ENCODE data around the gene ARHGEF16.

The ARHGEF16 gene

GRCh38 chr1:3488432-3488831, 34.0 kb downstream of the ARHGEF16 start:
- DNase-seq, result no peak

GRCh38 chr1:3490046-3490745, 35.7 kb downstream of the ARHGEF16 start:
- no peak for DNase-seq

GRCh38 chr1:3491291-3492246, 37.1 kb downstream of the ARHGEF16 start:
- peak; percentile 18 to 60 for DNase-seq

- no peak for DNase-seq
Observed at GRCh38 chr1:3492545-3493246, 38.2 kb downstream of the ARHGEF16 start.

- peak in 1 of 2 experiments; percentile 45 for DNase-seq
Observed at GRCh38 chr1:3494321-3495308, 40.1 kb downstream of the ARHGEF16 start.

- DNase-seq, result no peak
Observed at GRCh38 chr1:3495776-3496745, 41.6 kb downstream of the ARHGEF16 start.

- DNase-seq, result no peak
Observed at GRCh38 chr1:3496916-3497315, 42.5 kb downstream of the ARHGEF16 start.

DNA sequence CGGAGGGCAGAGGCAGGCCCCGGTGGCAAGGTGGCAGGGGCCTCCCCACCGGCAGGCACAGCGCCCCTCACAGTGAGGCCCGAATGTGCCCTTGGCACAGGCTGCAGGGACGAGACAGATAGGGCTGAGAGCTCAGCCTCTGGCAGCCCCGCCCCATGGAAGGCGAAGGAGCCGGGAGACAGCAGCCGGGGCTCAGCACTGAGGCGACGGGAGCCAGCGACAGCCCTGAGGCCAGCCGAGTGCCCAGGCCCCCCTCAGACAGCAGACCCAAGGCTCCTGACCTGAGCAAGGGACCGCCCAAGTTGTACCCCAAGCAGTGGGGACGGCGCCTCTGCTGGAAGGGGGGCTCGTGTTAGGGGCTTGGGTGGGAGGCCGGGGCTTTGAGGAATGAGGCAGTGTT, 43.1 kb downstream of the ARHGEF16 start:
- DNase-seq, result no peak

DNA sequence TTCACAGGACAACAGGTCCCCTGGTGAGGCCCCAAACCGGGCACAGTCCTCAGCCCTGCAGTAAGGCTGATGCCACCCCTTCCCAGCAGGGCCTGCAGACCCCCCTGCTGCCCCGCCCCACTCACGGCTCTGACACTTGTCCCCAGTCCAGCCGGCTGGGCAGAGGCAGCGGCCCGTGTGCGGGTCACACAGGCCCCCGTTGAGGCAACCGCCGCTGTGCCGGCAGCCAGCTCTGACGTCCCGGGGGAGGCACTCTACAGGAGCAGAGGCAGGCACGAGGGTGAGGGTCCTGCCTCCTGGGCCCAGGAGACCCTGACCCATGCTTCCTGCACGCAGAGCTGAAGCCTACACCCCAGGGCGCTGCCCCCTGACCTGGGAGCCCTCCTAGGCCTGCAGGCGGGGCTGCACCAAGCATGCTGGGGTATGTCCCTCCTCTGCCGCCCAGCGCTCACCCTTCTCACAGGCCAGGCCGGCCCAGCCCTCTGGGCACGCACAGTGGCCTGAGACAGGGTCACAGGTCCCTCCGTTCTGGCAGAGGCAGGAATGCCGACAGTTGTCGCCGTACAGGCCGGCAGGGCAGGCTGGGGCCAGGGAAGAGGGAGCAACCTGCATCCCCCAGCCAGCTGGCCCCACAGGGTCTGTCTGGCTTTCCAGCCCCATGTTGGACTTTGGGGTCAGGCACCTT, 43.9 kb downstream of the ARHGEF16 start:
- no peak for DNase-seq

- no peak for DNase-seq
Observed at GRCh38 chr1:3498986-3499385, 44.5 kb downstream of the ARHGEF16 start.

DNA sequence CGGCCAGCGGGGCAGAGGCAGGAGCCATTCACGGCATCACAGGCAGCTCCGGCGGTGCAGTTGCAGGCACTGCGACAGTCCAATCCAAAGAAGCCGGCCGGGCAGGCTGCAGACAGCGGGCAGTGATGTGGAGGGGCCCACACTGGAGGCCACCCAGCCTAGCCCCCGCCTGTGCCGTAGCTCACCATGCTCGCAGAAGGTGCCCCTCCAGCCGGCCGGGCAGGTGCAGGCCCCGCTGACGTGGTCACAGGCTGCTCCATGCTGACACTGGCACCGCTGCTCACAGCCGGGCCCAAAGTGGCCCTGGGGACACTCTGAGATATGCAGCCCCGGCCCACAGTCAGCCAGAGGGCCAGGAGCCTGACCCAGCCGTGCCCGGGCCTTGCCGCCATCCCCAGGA, 45.1 kb downstream of the ARHGEF16 start:
- DNase-seq, result no peak

DNA sequence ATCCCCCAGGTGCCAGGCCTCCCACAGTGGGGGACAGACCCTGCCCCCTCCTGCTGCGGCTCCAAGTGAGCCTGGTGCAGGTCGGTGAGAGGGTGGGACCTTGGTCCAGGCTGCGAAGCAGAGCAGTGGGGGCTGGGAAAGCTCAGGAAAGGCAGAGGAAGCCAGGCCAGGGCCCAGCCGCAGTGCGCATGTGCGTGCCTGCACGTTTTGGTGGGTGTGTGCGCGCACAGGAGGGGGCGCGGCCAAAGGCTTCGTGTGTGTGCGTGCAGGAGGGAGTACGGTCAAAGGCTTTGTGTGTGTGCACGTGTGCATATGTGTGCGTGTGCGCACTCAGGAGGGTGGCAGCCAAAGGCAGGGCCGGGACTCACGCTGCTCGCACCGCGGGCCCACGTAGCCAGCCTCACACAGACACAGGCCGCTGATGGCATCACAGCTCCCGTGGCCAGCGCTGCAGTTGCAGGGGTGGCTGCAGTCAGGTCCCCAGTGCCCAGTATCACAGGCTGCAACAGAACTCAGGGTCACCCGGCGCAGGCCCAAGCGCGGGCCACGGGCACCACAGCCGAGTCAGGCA, 45.9 kb downstream of the ARHGEF16 start:
- no peak for DNase-seq

DNA sequence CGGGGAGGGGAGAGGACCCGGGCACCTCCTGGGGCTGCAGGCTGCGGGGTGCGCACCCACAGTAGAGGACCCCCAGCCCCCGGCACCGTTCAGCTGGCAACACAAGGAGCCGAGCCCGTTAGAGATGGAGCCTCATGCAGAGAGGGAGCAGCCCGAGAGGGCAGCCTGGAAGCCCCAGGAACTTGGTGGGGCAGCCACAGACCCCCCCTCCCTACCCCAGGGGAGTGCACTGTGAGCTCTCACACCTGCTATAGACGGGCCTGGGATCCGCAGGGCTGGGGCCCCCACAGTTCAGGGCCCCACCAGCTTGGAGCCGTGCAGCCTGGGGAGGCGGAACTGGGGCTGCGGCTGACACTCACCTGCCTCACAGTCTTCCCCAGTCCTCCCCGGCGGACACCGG, 47.0 kb downstream of the ARHGEF16 start:
- DNase-seq, result no peak

DNA sequence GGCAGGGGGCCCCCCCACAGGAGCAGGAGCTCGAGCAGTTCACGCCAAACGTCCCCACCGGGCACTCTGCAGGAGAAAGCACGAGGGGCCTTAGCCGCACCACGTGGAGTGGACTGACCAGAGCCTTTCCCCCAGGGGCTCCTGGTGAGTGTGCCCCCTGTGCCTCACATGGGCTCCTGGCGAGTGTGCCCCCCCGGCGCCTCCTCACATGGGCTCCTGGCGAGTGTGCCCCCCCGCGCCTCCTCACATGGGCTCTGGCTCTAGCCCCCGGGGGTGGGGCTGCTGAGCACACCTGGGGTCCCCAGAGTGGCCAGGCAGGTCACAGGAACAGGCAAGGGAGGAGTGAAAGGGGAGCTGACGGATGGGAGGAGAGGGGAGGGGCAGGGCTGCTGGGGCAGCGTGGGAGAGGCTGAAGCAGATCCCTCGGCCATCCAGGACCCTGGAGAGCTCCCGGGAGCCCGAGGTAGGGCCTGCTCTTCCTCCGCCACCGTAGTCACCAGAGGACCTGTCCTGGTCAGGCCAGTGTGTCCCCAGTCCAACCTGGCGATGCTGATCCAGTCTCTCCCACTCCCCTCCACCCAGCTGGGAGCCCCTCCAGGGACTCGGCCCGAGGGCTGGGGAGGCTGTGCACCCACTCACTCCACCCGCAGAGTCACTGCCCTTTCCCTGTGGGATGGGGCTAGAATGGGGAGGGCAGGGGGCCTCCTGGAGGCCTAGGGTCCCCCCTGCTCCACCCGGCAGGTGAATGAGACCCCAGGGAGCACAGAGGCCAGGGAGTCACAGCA, 47.6 kb downstream of the ARHGEF16 start:
- DNase-seq, result no peak

DNA sequence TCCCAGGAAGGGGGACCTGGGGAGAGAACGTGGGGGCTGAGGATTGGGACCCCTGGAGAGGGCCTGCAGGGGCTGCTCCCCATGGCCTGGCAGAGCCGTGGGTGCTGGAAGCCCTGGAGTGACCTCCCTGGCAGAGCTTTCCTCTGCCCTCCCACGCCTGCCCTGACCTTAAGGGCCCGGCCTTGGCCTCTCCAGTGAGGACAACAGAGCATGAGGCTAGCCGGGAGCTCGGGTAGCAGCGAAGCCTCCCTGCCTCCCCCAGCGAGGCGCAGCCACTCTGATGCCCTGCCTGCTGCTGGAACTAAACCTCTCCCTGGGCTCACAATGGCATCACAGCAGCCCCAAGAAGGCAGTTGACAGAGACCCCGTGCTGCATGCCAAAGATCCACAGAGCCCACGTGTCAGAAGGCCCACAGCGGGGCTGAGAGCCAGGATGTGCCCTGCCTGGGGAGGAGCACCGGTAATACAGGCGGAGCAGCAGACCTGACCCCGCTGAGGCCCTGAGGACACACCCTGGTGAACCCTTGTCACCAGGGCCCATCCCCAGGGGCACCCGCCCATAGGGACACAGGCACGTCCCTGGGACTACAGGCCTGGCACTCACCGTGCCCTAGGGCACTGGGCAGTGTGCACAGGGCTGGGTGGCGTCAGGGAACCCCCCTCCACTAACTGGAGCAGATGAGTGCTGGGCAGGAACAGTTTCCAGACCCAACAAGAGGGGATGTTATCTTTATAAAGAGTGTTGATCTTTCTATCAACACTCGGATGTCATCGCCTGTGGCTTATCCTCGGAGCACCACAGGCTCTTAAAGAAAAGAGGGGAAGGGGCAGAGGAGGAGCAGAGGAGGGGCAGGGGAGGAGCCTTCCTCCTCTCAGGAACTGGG, 48.4 kb downstream of the ARHGEF16 start:
- DNase-seq, result no peak

DNA sequence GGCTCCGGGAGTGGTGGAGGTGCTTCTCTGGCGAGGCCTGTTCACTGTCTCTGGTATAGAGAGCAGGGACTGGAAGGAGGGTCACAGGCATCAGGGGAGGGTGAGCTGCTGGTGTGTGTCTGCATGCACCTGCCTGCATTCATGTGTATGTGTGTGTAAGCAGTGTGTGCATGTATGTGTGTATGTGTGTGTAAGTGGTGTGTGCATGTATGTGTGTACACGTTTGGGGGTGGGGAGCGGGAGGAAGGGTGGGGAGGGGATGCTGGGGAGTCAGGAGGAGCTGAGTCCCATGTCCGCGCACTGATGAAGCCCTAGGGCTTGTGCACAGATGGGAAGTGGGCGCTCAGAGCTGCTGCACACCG, 49.0 kb downstream of the ARHGEF16 start:
- DNase-seq, result no peak

- no peak for DNase-seq
Observed at GRCh38 chr1:3504151-3504821, 49.8 kb downstream of the ARHGEF16 start.

DNA sequence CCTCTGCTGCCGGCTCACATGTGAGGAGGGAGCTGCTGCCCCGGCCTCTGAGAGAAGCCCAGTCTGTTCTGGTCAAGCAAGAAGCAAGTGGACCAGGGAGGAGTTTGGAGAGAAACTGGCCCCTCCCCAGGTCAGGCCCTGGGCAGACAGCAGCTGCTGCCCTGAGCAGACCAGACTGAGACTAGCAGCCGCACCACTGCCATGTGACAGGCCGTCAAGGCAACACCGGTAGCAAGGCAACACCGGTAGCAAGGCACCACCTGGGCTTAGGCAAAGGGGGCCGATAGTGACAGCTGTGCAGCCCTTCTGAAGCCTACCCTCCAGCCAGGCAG, 50.3 kb downstream of the ARHGEF16 start:
- DNase-seq, result no peak

Measured in NCI-H524 (cell line).